Measurements from ENCODE around the gene NIT2.
A peak's percentile ranks its signal among the peaks of the same experiment; 100 is the strongest.

GRCh38 chr3:100334488-100335351, at the start of gene NIT2:
- TF ChIP-seq CTCF (IDR thresholded peaks at IDR 0.05) (no peak), POLR2A (IDR thresholded peaks at IDR 0.05) (peak; percentile 18)
